NCI-H1092 (cell line): ENCODE data around the gene CDKL5.

Source experiments
- DNase-seq: peaks from one replicate; lab custom pipeline; 2025; lab: John Stamatoyannopoulos, UW

The CDKL5 gene

DNA sequence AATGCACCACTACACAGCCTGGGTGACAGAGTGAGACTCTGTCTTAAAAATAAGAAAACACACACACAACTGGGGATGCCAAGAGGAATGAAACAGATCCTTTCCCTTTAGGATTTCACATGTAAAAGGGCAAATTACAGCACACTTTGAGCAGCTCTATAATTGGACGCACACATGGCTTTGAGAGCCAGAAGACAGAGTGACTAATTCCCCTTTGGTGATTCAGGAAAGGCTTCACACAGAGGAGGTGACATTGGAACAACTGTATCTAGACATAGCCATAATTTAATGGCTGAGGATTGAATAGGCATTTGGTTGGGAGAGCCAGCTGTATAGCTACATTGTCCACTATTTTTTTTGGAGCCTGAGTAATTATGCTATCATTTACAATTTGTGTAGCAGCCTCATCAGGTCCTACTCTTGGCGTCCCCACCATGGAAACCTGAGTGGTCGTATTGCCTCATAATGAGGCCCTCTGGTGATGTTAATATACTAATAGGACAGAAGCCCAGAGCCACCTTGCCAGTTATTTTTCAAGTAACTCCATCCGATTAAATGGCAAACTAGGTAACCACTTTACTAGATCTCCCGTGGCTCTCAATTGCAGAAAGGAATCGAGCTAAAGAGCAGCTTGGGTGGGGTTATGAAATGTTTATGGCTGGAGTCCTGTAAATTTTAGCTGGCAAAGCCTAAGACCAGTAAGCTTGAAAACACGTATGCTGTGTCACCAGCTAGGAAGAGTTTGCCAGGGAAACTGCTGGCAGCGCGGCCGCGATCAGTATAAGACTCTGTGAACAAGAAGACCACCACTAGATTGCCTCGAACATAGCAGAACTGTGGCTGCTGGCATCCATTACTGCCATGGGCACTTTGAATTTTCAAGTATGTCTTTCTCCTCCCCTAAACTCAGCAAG is 273.6 kb downstream of the CDKL5 start:
- peak; percentile 53 for DNase-seq

DNA sequence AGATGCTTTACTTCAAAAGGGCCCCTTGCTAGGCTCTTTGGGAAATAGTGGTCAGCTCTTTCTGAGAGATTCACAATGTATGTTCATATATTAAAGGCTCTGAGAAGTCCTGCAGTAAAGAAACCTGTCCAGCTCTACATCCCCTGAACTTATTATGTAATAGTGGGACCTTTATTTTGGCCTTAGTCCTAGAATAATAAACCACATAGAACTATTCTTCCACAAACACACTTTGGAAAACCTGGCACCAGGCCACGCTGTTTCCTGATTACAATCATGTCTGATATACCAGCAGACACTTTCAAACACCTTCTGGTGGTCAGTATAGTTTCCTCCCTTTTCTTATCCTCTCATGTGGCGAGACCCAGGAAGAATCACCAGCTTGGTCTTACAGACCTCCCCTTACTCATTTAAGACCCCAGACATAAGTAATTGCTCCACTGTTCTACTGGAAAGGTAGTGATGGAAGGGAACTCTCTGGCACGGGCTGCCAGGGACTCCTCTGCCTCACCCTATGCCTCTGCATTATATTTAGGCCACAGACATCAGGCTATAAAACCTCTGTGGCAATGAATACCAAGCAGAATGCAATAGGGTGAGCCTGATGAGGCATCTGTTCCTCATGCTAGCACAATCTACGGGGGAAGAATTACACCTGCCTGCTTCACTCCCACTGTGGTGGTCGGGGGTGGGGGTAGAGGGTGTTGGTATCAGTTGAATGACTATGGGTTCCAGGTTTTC is 276.4 kb downstream of the CDKL5 start:
- no peak for DNase-seq

DNA sequence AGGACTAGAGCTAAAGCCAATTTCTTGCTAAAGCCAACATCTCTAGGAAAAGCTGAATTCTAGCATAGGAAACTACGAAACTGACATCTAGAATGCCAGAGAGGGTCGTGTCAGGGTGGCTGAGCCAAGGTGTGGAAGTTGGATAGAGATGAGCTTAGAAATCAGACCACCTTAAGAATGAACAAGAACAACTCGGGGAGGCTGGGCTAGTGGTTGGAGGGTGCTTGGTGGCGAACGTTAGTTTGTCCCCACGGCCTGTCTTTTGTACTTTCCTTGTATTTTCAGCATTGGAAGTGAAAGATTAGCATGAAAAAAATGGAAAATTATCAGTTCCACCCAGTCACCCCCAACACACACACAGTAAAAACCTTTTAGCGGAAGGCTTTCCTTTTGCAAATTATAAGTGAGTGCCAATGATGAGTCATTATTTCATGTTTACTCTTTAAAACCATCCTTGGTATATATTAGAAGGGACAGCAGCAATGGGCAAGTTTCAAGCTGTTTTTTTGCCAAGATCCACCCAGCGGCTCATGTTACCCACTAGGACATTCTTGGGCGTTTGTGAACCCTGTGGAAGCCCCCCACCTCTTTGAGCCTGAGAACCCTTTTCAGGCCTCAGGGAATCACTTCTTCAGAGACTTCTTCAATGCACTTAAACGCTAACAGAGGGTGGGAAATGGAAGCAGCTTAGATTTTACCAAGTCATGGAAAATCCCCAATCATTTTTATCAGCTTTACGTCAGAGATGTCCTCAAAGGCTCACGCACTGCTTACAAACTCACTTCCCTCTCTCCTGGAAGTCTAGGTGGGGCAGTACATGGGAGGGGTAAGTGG is 277.2 kb downstream of the CDKL5 start:
- no peak for DNase-seq
